B cell (primary cell): ENCODE data around the gene SERPINE2.

Experiments used
- CTCF ChIP-seq: fragments of 200-600 bp; IDR thresholded peaks from one replicate; pipeline ENCODE4 v1.8.0; 2022; ENCODE audit warnings: antibody characterized with exemption, mild to moderate bottlenecking
- EZH2 ChIP-seq: IDR thresholded peaks from 2 replicates; pipeline ENCODE4 v1.6.1; 2012; ENCODE audit warnings: borderline replicate concordance, low read depth, mild to moderate bottlenecking, moderate library complexity, low read length; ENCODE audit not compliant: insufficient read depth, poor library complexity, severe bottlenecking

- TF ChIP-seq CTCF (no peak), EZH2 (no peak)
Observed at GRCh38 chr2:224075588-224075987, 36.5 kb upstream of the SERPINE2 start.
